ENCODE data around the gene RPA1. TPM values are rescaled to one million over a fixed set of nuclear protein-coding genes. Genes with fewer than 3 reads are reported as not detected.

Gene RPA1
- total RNA-seq, 1 experiment from 2014 or later, result 24.6 TPM

GRCh38 chr17:1905190-1905913 lies 75.5 kb downstream of the RPA1 start:
- peaks cover 47% of the 10 kb centered on the region for H3K27me3 ChIP-seq (ENCODE audit: control insufficient read depth, insufficient read depth, low read length)
- no peak overlapping the region for H3K4me3 ChIP-seq (ENCODE audit: insufficient read depth, low read depth, low read length)
- H3K36me3 ChIP-seq (replicated peaks; ENCODE audit: control insufficient read depth, insufficient read depth, low read length), result no peaks in the 10 kb centered on the region
- DNase-seq, result no peak

- no peak for DNase-seq
- Histone ChIP-seq H3K27me3 (ENCODE audit: control insufficient read depth, insufficient read depth, low read length) (peaks cover 51% of the 10 kb centered on the region), H3K36me3 (replicated peaks; ENCODE audit: control insufficient read depth, insufficient read depth, low read length) (no peaks in the 10 kb centered on the region), H3K4me3 (ENCODE audit: insufficient read depth, low read depth, low read length) (no peak overlapping the region)
These were observed 76.9 kb downstream of the RPA1 start for GRCh38 chr17:1906662-1907101.

GRCh38 chr17:1907216-1907631 lies 77.4 kb downstream of the RPA1 start:
- no peaks in the 10 kb centered on the region for H3K36me3 ChIP-seq (replicated peaks; ENCODE audit: control insufficient read depth, insufficient read depth, low read length)

GRCh38 chr17:1907909-1908698 lies 78.3 kb downstream of the RPA1 start:
- H3K4me3 ChIP-seq (ENCODE audit: insufficient read depth, low read depth, low read length), result peak overlapping the region; percentile 20
- no peaks in the 10 kb centered on the region for H3K36me3 ChIP-seq (replicated peaks; ENCODE audit: control insufficient read depth, insufficient read depth, low read length)

More at GRCh38 chr17:1907216-1907631, 77.4 kb downstream of the RPA1 start:
- H3K27me3 ChIP-seq (ENCODE audit: control insufficient read depth, insufficient read depth, low read length), result peaks cover 51% of the 10 kb centered on the region
- no peak overlapping the region for H3K4me3 ChIP-seq (ENCODE audit: insufficient read depth, low read depth, low read length)
- DNase-seq, result no peak

GRCh38 chr17:1908699-1909309 lies 79.0 kb downstream of the RPA1 start:
- H3K27me3 ChIP-seq (ENCODE audit: control insufficient read depth, insufficient read depth, low read length), result peaks cover 51% of the 10 kb centered on the region
- no peaks in the 10 kb centered on the region for H3K36me3 ChIP-seq (replicated peaks; ENCODE audit: control insufficient read depth, insufficient read depth, low read length)
- peak; percentile 88 for DNase-seq
- peak overlapping the region; percentile 20 for H3K4me3 ChIP-seq (ENCODE audit: insufficient read depth, low read depth, low read length)

More at GRCh38 chr17:1907909-1908698, 78.3 kb downstream of the RPA1 start:
- peak; percentile 85 for DNase-seq
- H3K27me3 ChIP-seq (ENCODE audit: control insufficient read depth, insufficient read depth, low read length), result peaks cover 51% of the 10 kb centered on the region

- Histone ChIP-seq H3K4me3 (ENCODE audit: insufficient read depth, low read depth, low read length) (no peak overlapping the region), H3K27me3 (ENCODE audit: control insufficient read depth, insufficient read depth, low read length) (peaks cover 49% of the 10 kb centered on the region), H3K36me3 (replicated peaks; ENCODE audit: control insufficient read depth, insufficient read depth, low read length) (no peaks in the 10 kb centered on the region)
- DNase-seq, result no peak
These were observed 80.2 kb downstream of the RPA1 start for GRCh38 chr17:1909985-1910384.

GRCh38 chr17:1912146-1912545 lies 82.3 kb downstream of the RPA1 start:
- Histone ChIP-seq H3K27me3 (ENCODE audit: control insufficient read depth, insufficient read depth, low read length) (peaks cover 32% of the 10 kb centered on the region), H3K4me3 (ENCODE audit: insufficient read depth, low read depth, low read length) (no peak overlapping the region), H3K36me3 (replicated peaks; ENCODE audit: control insufficient read depth, insufficient read depth, low read length) (no peaks in the 10 kb centered on the region)
- DNase-seq, result no peak

GRCh38 chr17:1913702-1914101 lies 83.9 kb downstream of the RPA1 start:
- DNase-seq, result no peak
- peaks cover 19% of the 10 kb centered on the region for H3K27me3 ChIP-seq (ENCODE audit: control insufficient read depth, insufficient read depth, low read length)
- H3K4me3 ChIP-seq (ENCODE audit: insufficient read depth, low read depth, low read length), result no peak overlapping the region
- H3K36me3 ChIP-seq (replicated peaks; ENCODE audit: control insufficient read depth, insufficient read depth, low read length), result no peaks in the 10 kb centered on the region

- H3K4me3 ChIP-seq (ENCODE audit: insufficient read depth, low read depth, low read length), result no peak overlapping the region
- DNase-seq, result peak; percentile 70
- no peaks in the 10 kb centered on the region for H3K36me3 ChIP-seq (replicated peaks; ENCODE audit: control insufficient read depth, insufficient read depth, low read length)
- peaks cover 11% of the 10 kb centered on the region for H3K27me3 ChIP-seq (ENCODE audit: control insufficient read depth, insufficient read depth, low read length)
These were observed 84.9 kb downstream of the RPA1 start for GRCh38 chr17:1914661-1915083.

- Histone ChIP-seq H3K4me3 (ENCODE audit: insufficient read depth, low read depth, low read length) (no peak overlapping the region), H3K36me3 (replicated peaks; ENCODE audit: control insufficient read depth, insufficient read depth, low read length) (no peaks in the 10 kb centered on the region), H3K27me3 (ENCODE audit: control insufficient read depth, insufficient read depth, low read length) (peaks cover 3% of the 10 kb centered on the region; the same call in 1 of the 2 replicates)
- DNase-seq, result no peak
These were observed 86.1 kb downstream of the RPA1 start for GRCh38 chr17:1915889-1916288.

- no peak for DNase-seq
- no peaks in the 10 kb centered on the region for H3K36me3 ChIP-seq (replicated peaks; ENCODE audit: control insufficient read depth, insufficient read depth, low read length)
- H3K4me3 ChIP-seq (ENCODE audit: insufficient read depth, low read depth, low read length), result no peak overlapping the region
- peaks cover 2% of the 10 kb centered on the region; the same call in 1 of the 2 replicates for H3K27me3 ChIP-seq (ENCODE audit: control insufficient read depth, insufficient read depth, low read length)
These were observed 86.5 kb downstream of the RPA1 start for GRCh38 chr17:1916316-1916715.

GRCh38 chr17:1916963-1917715 lies 87.3 kb downstream of the RPA1 start:
- no peaks in the 10 kb centered on the region for H3K27me3 ChIP-seq (ENCODE audit: control insufficient read depth, insufficient read depth, low read length)
- H3K36me3 ChIP-seq (replicated peaks; ENCODE audit: control insufficient read depth, insufficient read depth, low read length), result no peaks in the 10 kb centered on the region
- no peak overlapping the region for H3K4me3 ChIP-seq (ENCODE audit: insufficient read depth, low read depth, low read length)
- DNase-seq, result no peak

- no peaks in the 10 kb centered on the region for H3K27me3 ChIP-seq (ENCODE audit: control insufficient read depth, insufficient read depth, low read length)
- H3K4me3 ChIP-seq (ENCODE audit: insufficient read depth, low read depth, low read length), result no peak overlapping the region
- H3K36me3 ChIP-seq (replicated peaks; ENCODE audit: control insufficient read depth, insufficient read depth, low read length), result no peaks in the 10 kb centered on the region
- DNase-seq, result no peak
These were observed 88.7 kb downstream of the RPA1 start for GRCh38 chr17:1918346-1919162.
